Trophoblast cell (in vitro differentiated cells and primary cell): ENCODE results near the gene LRRC3B.

Source experiments
- DNase-seq, 2 donors: peaks; one replicate each; pipeline ENCODE4 v3.0.0-alpha.2; 2016
- H2AFZ ChIP-seq: 2 replicates; pipeline ENCODE4 v1.6.1; 2013; ENCODE audit warnings: low read length, moderate library complexity, mild to moderate bottlenecking; ENCODE audit not compliant: insufficient read depth, poor library complexity
- H2AK5ac ChIP-seq: 2 replicates; pipeline ENCODE4 v1.6.1; 2013; ENCODE audit warnings: mild to moderate bottlenecking, low read length
- H2BK120ac ChIP-seq: 2 replicates; pipeline ENCODE4 v1.6.1; 2013; ENCODE audit warnings: low read length, mild to moderate bottlenecking, moderate library complexity; ENCODE audit not compliant: insufficient read depth, poor library complexity
- H2BK12ac ChIP-seq: 2 replicates; pipeline ENCODE4 v1.6.1; 2013; ENCODE audit warnings: mild to moderate bottlenecking, low read length, moderate library complexity
- H2BK5ac ChIP-seq: 2 replicates; pipeline ENCODE4 v1.6.1; 2013; ENCODE audit warnings: low read length, low read depth, moderate library complexity, mild to moderate bottlenecking; ENCODE audit not compliant: poor library complexity
- H3K14ac ChIP-seq: 2 replicates; pipeline ENCODE4 v1.6.1; 2013; ENCODE audit warnings: mild to moderate bottlenecking, low read length
- H3K18ac ChIP-seq: 2 replicates; pipeline ENCODE4 v1.6.1; 2013; ENCODE audit warnings: mild to moderate bottlenecking, low read length
- H3K23ac ChIP-seq: 2 replicates; pipeline ENCODE4 v1.6.1; 2013; ENCODE audit warnings: low read length
- H3K27ac ChIP-seq: 2 replicates; pipeline ENCODE4 v1.5.1; 2013; ENCODE audit warnings: low read depth, mild to moderate bottlenecking, inconsistent platforms, low read length, moderate library complexity
- H3K27me3 ChIP-seq: 2 replicates; pipeline ENCODE4 v1.6.1; 2013; ENCODE audit warnings: inconsistent platforms, mild to moderate bottlenecking, low read length, moderate library complexity; ENCODE audit not compliant: insufficient read depth
- H3K36me3 ChIP-seq, 2 experiments: 1 replicate in 1 of 2; 2 replicates in 1 of 2; pipeline ENCODE4 v1.6.1; 2013; ENCODE audit warnings: low read length in 2 of 2, mild to moderate bottlenecking in 2 of 2, moderate library complexity in 1 of 2; ENCODE audit not compliant: insufficient read depth in 2 of 2, control insufficient read depth in 1 of 2
- H3K4ac ChIP-seq: 2 replicates; pipeline ENCODE4 v1.6.1; 2013; ENCODE audit warnings: low read depth, mild to moderate bottlenecking, low read length, moderate library complexity
- H3K4me1 ChIP-seq, 2 experiments: 1 replicate in 1 of 2; 2 replicates in 1 of 2; pipeline ENCODE4 v1.6.1; 2013; ENCODE audit warnings: low read length in 2 of 2, mild to moderate bottlenecking in 2 of 2, moderate library complexity in 1 of 2; ENCODE audit not compliant: insufficient read depth in 2 of 2, control insufficient read depth in 1 of 2
- H3K4me2 ChIP-seq: 2 replicates; pipeline ENCODE4 v1.6.1; 2013; ENCODE audit warnings: inconsistent platforms, mild to moderate bottlenecking, low read length, moderate library complexity
- H3K4me3 ChIP-seq: 2 replicates; pipeline ENCODE4 v1.5.1; 2013; ENCODE audit warnings: mild to moderate bottlenecking, low read depth, low read length, inconsistent platforms
- H3K79me1 ChIP-seq: one replicate; pipeline ENCODE4 v1.6.1; 2013; ENCODE audit warnings: low read length
- H3K79me2 ChIP-seq: 2 replicates; pipeline ENCODE4 v1.6.1; 2013; ENCODE audit warnings: low read length, mild to moderate bottlenecking; ENCODE audit not compliant: control insufficient read depth, insufficient read depth, poor library complexity
- H3K9ac ChIP-seq: 2 replicates; pipeline ENCODE4 v1.6.1; 2013; ENCODE audit warnings: mild to moderate bottlenecking, low read length
- H3K9me3 ChIP-seq: 2 replicates; pipeline ENCODE4 v1.6.1; 2013; ENCODE audit warnings: low read depth, mild to moderate bottlenecking, control low read depth, inconsistent platforms, low read length; ENCODE audit not compliant: insufficient read depth
- H4K12ac ChIP-seq: 2 replicates; pipeline ENCODE4 v1.6.1; 2013; ENCODE audit warnings: low read depth, mild to moderate bottlenecking, low read length, moderate library complexity
- H4K8ac ChIP-seq: 2 replicates; pipeline ENCODE4 v1.6.1; 2013; ENCODE audit warnings: low read depth, mild to moderate bottlenecking, low read length, moderate library complexity
- H4K91ac ChIP-seq: one replicate; pipeline ENCODE4 v1.6.1; 2013; ENCODE audit warnings: low read depth, mild to moderate bottlenecking, low read length, moderate library complexity
- WGBS: extraction: QIAGEN DNeasy Blood & Tissue Kit; methylation state at CpG from one replicate; pipeline ENCODE4 v1.1.7; 2013; ENCODE audit warnings: missing lambda C conversion rate; ENCODE audit not compliant: insufficient read length, insufficient coverage; ENCODE audit errors: extremely low coverage; 5-methylcytosine and 5-hydroxymethylcytosine counted together

Gene LRRC3B

DNA sequence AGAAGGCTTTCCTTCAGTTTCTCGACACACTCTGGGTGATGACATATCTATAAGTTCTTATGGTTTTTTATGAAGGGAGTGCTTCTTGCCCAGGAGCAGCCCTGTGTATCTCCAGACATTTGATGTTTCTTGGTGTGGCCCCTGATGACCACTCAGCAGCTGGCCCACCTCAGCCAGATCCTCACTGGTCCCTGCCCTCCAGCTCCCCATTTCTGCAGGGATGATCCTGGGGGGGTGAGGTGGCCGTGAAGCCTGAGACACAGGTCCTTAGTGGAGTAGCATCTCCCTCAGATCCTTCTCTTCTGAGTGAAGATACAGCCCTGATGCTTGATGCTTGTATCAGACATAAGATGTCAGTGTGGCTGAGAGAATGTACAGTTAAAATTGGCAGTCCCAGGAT lies 127.7 kb downstream of the LRRC3B start:
- no CpG with 5 or more reads among the region's 2 CpGs for WGBS
- no peaks in the 10 kb centered on the region for H3K4me1 ChIP-seq
- H3K79me1 ChIP-seq, result no peaks in the 10 kb centered on the region
- no peak overlapping the region for H3K9ac ChIP-seq
- H2AFZ ChIP-seq, result no peak overlapping the region
- no peak overlapping the region for H3K18ac ChIP-seq
- no peak overlapping the region for H2BK12ac ChIP-seq
- H4K8ac ChIP-seq, result no peak overlapping the region
- no peak overlapping the region for H3K4ac ChIP-seq
- no peak overlapping the region for H2BK5ac ChIP-seq
- H3K27ac ChIP-seq, result no peak overlapping the region
- no peak overlapping the region for H3K14ac ChIP-seq
- H3K4me3 ChIP-seq, result no peak overlapping the region
- peaks cover 2% of the 10 kb centered on the region for H3K9me3 ChIP-seq
- DNase-seq, result no peak
- no peak overlapping the region for H2AK5ac ChIP-seq
- H3K36me3 ChIP-seq, result no peaks in the 10 kb centered on the region
- no peak overlapping the region for H4K91ac ChIP-seq
- H4K12ac ChIP-seq, result no peak overlapping the region
- no peak overlapping the region for H3K23ac ChIP-seq
- no peaks in the 10 kb centered on the region for H3K27me3 ChIP-seq
- no peaks in the 10 kb centered on the region for H3K79me2 ChIP-seq
- H2BK120ac ChIP-seq, result no peak overlapping the region
- no peak overlapping the region for H3K4me2 ChIP-seq

DNA sequence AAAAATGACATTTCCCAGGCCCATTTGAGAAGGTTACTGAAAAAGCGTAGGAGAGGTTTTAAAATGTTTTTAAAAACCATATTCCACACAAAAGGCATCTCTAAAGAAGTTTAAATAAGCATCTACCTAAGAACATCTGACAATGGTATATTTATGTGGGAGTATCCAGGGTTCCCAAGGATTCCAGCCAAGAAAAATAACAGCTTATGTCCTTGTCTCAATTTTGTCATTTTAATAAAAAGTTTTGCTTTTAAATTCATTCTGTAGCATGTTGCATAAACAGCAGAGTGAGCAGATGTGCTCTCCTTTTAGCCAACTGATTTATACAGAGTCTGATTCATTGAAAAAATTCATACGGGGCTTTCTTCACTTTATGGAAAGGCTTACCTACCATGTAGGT lies 129.9 kb downstream of the LRRC3B start:
- Histone ChIP-seq H3K4ac (no peak overlapping the region), H2AK5ac (no peak overlapping the region), H2BK5ac (no peak overlapping the region), H3K9me3 (peaks cover 2% of the 10 kb centered on the region), H3K27ac (no peak overlapping the region), H3K9ac (no peak overlapping the region), H3K4me3 (no peak overlapping the region), H3K36me3 (no peaks in the 10 kb centered on the region), H4K12ac (no peak overlapping the region), H3K79me2 (no peaks in the 10 kb centered on the region), H3K4me1 (no peaks in the 10 kb centered on the region), H3K23ac (no peak overlapping the region), H3K14ac (no peak overlapping the region), H3K27me3 (no peaks in the 10 kb centered on the region), H2AFZ (no peak overlapping the region), H4K8ac (no peak overlapping the region), H2BK12ac (no peak overlapping the region), H2BK120ac (no peak overlapping the region), H3K79me1 (no peaks in the 10 kb centered on the region), H3K4me2 (no peak overlapping the region), H3K18ac (no peak overlapping the region), H4K91ac (no peak overlapping the region)
- no CpG with 5 or more reads among the region's 2 CpGs for WGBS
- DNase-seq, result no peak

DNA sequence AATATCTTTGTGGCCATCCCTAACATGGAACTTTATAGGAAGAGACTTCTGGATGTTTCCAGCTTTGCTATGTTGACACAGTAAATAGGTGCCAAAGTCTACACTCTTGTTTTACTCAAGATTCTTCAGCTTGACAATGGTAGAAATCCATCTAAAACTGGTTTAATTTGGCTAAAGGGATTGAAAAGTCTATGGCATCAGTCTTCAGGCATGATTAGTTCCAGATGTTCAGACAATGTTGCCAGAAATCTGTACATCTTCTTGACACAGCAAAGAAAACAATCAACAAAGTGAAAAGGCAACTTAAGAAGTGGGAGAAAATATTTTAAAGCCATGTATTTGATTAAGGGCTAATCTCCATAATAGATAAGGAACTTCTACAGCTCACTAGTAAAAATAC lies 130.5 kb downstream of the LRRC3B start:
- Histone ChIP-seq H2AK5ac (no peak overlapping the region), H3K14ac (no peak overlapping the region), H3K79me2 (no peaks in the 10 kb centered on the region), H3K4me3 (no peak overlapping the region), H3K4me2 (no peak overlapping the region), H3K23ac (no peak overlapping the region), H3K18ac (no peak overlapping the region), H2AFZ (no peak overlapping the region), H4K91ac (no peak overlapping the region), H2BK12ac (no peak overlapping the region), H4K8ac (no peak overlapping the region), H3K9me3 (peaks cover 2% of the 10 kb centered on the region), H4K12ac (no peak overlapping the region), H3K36me3 (no peaks in the 10 kb centered on the region), H2BK5ac (no peak overlapping the region), H3K9ac (no peak overlapping the region), H3K27ac (no peak overlapping the region), H2BK120ac (no peak overlapping the region), H3K79me1 (no peaks in the 10 kb centered on the region), H3K4ac (no peak overlapping the region), H3K27me3 (no peaks in the 10 kb centered on the region), H3K4me1 (no peaks in the 10 kb centered on the region)
- DNase-seq, result no peak

DNA sequence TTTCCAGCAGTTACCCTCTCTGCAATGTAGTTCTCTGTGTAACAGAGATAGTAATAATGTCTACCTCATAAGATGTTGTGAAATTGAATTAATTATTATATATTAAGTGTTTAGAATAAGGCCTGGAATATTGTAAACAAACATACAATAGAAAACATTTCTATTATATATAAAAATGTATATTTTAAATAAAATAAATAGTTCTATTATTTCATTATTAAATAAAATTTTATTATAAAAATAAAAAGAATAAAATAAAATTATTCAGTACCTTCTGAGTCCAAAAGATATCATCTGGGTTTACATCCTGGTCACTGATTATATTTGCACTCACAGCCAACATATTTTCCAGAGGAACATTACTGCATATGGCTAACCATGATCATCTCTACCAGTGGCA lies 135.4 kb downstream of the LRRC3B start:
- H3K27me3 ChIP-seq, result no peaks in the 10 kb centered on the region
- H4K91ac ChIP-seq, result no peak overlapping the region

More for the DNA sequence above, 135.4 kb downstream of the LRRC3B start:
- Histone ChIP-seq H3K4me3 (no peak overlapping the region), H3K4me2 (no peak overlapping the region), H2BK120ac (no peak overlapping the region), H3K36me3 (no peaks in the 10 kb centered on the region), H3K27ac (no peak overlapping the region), H2AK5ac (no peak overlapping the region), H3K4ac (no peak overlapping the region), H2AFZ (no peak overlapping the region), H3K9ac (no peak overlapping the region), H3K23ac (no peak overlapping the region), H4K12ac (no peak overlapping the region), H4K8ac (no peak overlapping the region), H3K4me1 (no peaks in the 10 kb centered on the region), H3K18ac (no peak overlapping the region), H3K79me1 (no peaks in the 10 kb centered on the region), H3K9me3 (no peaks in the 10 kb centered on the region), H2BK12ac (no peak overlapping the region), H3K14ac (no peak overlapping the region), H2BK5ac (no peak overlapping the region), H3K79me2 (no peaks in the 10 kb centered on the region)
- no peak for DNase-seq
